Measurements from ENCODE around the gene APOBEC3F.
A peak's percentile ranks its signal among the peaks of the same experiment; 100 is the strongest.
"Not testable (repeated sequence)": the region's sequence is repeated elsewhere in the genome, so short reads cannot be mapped to it uniquely, and the experiment has no call there.

Gene APOBEC3F

DNA sequence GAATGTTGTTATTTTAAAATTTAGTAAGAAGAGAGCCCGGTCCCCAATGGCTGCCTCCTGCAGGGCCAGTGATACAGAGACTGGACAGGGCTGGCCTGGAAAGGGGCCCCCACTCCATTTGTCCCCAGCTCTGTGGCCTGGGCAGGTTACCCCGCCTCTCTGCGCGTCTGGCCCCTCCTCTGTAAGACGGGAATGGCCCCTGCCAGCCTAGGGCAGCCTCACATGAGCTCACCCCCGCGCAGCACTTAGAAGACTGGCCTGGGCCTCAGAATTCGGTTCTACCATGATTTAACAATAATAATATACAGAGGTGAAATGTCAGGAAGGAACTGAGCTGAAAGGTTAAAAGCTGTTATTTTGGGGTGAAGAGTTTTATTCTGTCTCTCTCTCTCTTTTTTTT is 37.7 kb downstream of the APOBEC3F start:
- Histone ChIP-seq H3K36me3 (peaks cover 22% of the 10 kb centered on the region; the same call in 1 of the 2 replicates), H3K27me3 (no peaks in the 10 kb centered on the region), H3K9me3 (no peaks in the 10 kb centered on the region), H3K27ac (no peak overlapping the region), H4K20me1 (no peaks in the 10 kb centered on the region), H3K4me3 (no peak overlapping the region), H3K4me1 (peaks cover 38% of the 10 kb centered on the region), H3K4me2 (peak overlapping the region; percentile 97), H3K9ac (0 out of 2 replicates have a peak overlapping the region, but pooled peaks have one; percentile 82)
- TF ChIP-seq Cebpa-rat (IDR thresholded peaks at IDR 0.05) = no peak

DNA sequence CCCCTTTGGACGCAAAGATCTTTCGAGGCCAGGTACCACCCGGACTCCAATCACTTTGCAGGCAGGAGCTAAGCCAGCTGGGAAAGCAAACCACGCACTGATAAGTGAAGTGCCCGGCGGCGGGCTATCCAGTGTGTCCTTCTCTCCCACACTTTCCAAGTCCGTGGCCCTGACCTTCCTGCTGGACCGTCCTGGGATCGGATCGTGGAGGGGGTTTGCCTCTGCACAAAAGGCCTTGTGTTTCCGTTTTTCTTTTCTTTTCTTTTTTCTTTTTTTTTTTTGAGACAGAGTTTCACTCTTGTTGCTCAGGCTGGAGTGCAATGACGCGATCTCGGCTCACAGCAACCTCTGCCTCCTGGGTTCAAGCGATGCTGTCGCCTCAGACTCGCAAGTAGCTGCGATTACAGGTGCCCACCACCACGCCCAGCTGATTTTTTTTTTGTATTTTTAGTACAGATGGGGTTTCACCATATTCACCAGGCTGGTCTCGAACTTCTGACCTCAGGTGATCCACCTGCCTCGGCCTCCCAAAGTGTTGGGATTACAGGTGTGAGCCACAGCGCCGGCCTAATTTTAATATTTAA is 38.5 kb downstream of the APOBEC3F start:
- H3K27me3 ChIP-seq, H3K4me2 ChIP-seq, H3K9ac ChIP-seq, H3K4me3 ChIP-seq, H3K27ac ChIP-seq, H4K20me1 ChIP-seq, H3K9me3 ChIP-seq: not testable (repeated sequence)
- peaks cover 27% of the 10 kb centered on the region; the same call in 1 of the 2 replicates for H3K36me3 ChIP-seq
- peaks cover 34% of the 10 kb centered on the region for H3K4me1 ChIP-seq

DNA sequence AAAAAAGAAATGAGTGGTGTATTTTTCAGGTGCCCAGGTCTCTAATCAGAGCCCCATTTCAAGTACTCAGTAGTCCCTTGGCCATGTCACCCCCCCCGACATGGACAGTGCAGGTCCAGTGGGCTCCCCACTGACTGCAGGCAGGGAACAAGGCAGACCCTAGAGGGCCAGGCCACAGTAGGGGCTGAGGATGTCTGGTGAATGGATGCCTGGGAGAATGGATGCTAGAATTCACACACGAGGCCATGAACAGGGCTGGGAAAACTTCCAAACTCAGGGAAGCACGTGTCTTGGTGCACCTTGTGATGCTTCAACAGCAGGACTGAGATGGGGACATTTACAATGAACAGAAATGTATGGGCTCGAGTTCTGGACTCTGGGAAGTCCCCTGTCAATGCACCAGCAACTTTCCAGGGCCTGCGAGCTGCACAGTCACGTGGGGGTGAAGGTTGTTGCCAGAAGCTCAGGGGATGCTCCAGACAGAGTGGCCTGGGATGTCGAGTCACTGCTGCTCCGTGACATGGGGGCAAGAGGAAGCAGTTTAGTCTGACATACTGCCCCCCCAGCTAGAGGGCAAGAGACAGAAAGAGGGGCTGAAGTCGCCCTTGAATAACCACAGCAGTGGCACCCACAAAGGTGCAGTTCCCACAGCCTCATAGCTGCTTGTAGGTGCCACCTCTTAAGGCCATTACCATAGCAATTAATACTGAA is 39.5 kb downstream of the APOBEC3F start:
- no peak overlapping the region for H3K27ac ChIP-seq
- H3K9ac ChIP-seq = no peak overlapping the region
- H3K4me2 ChIP-seq = no peak overlapping the region
- H3K4me3 ChIP-seq = no peak overlapping the region
- peaks cover 34% of the 10 kb centered on the region for H3K4me1 ChIP-seq
- peaks cover 27% of the 10 kb centered on the region; the same call in 1 of the 2 replicates for H3K36me3 ChIP-seq
- no peaks in the 10 kb centered on the region for H4K20me1 ChIP-seq
- no peak for TF ChIP-seq Cebpa-rat (IDR thresholded peaks at IDR 0.05)
- no peaks in the 10 kb centered on the region for H3K9me3 ChIP-seq
- no peaks in the 10 kb centered on the region for H3K27me3 ChIP-seq

DNA sequence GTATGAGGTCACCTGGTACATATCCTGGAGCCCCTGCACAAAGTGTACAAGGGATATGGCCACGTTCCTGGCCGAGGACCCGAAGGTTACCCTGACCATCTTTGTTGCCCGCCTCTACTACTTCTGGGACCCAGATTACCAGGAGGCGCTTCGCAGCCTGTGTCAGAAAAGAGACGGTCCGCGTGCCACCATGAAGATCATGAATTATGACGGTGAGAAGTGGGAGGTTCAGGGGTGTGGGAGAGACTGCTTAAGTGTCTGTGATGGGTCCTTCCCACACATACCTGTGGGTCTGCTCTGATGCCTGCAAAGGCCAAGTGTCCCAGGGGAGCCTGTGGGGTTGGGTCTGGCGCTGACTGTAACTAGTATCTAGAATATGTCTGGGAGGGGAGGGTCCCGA is 40.4 kb downstream of the APOBEC3F start:
- Histone ChIP-seq H3K36me3 (peaks cover 27% of the 10 kb centered on the region; the same call in 1 of the 2 replicates), H3K27ac (no peak overlapping the region), H3K9me3 (no peaks in the 10 kb centered on the region), H4K20me1 (no peaks in the 10 kb centered on the region), H3K9ac (no peak overlapping the region), H3K4me2 (0 out of 2 replicates have a peak overlapping the region, but pooled peaks have one; percentile 14), H3K27me3 (no peaks in the 10 kb centered on the region), H3K4me1 (peaks cover 34% of the 10 kb centered on the region), H3K4me3 (no peak overlapping the region)
- TF ChIP-seq Cebpa-rat (IDR thresholded peaks at IDR 0.05) = no peak

DNA sequence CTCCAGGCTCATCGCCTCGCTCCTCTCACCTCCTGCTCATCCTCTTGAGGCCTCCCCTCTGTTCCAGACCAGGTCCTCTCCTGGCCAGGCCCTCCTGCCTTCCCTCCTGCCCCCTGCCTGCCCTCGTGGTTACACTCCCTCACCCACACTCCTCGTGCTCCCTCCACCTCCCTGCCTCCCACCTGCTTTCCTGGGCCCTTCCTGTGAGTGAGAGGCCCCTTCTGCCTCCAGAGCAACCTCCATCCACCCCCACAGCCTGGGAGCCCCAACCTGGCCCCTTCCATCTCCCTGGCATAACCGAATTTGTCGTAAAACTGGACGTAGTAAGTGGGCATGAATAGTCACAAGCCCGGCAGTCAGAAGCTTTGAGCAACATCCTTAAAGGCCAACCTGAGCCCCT is 40.9 kb downstream of the APOBEC3F start:
- no peak overlapping the region for H3K4me3 ChIP-seq
- H3K27ac ChIP-seq = no peak overlapping the region
- no peak overlapping the region for H3K4me2 ChIP-seq
- no peak overlapping the region for H3K9ac ChIP-seq
- H3K27me3 ChIP-seq = no peaks in the 10 kb centered on the region
- peaks cover 30% of the 10 kb centered on the region; the same call in 1 of the 2 replicates for H3K36me3 ChIP-seq
- H3K9me3 ChIP-seq = no peaks in the 10 kb centered on the region
- H4K20me1 ChIP-seq = no peaks in the 10 kb centered on the region
- H3K4me1 ChIP-seq = peaks cover 34% of the 10 kb centered on the region
- no peak for TF ChIP-seq Cebpa-rat (IDR thresholded peaks at IDR 0.05)

DNA sequence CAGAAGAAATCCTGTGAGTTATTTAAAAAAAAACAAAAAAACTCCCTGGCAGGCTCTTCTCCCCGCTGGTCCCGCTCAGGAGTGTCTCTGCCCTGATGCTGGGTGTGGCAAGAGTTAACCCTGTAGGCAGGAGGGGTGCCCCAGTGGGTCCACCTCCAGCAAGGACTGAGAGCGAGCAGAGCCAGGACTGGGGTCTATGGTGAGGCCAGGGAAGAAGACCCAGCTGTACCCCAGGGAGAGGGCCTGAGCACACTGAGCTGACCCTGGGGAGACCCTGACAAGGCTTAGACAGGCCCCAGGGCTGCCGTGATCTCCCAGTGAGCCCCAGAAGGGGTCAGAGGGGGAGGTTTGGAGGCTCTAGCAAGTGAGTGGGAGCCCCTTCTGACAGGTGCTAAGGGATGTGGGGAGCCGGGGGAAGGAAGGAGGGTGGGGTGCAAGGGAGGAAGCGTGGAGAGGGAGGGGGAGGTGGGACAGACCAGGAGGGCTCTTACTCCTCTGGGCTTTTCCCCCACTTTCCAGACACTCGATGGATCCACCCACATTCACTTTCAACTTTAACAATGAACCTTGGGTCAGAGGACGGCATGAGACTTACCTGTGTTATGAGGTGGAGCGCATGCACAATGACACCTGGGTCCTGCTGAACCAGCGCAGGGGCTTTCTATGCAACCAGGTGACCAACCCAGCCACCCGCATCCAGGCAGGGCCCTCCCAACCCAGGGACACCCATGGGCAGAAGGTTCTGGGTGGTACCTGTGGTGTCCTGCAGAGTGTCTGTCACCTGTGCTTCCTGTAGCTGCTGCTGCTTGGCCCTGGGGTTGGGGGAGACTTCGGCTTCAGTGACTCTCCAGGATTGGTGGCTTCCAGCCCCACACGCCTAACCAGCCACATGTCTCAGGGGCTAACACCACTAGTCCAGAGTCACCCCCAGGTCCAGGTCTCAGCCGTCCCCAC is 42.8 kb downstream of the APOBEC3F start:
- no peak for TF ChIP-seq Cebpa-rat (IDR thresholded peaks at IDR 0.05)
- H3K36me3 ChIP-seq = peaks cover 30% of the 10 kb centered on the region; the same call in 1 of the 2 replicates
- H3K9ac ChIP-seq = no peak overlapping the region
- peak overlapping the region; percentile 7; the same call in 1 of the 2 replicates for H3K4me2 ChIP-seq
- no peaks in the 10 kb centered on the region for H3K9me3 ChIP-seq
- 0 out of 2 replicates have a peak overlapping the region, but pooled peaks have one; percentile 12 for H3K27ac ChIP-seq
- no peaks in the 10 kb centered on the region for H4K20me1 ChIP-seq
- H3K27me3 ChIP-seq = no peaks in the 10 kb centered on the region
- no peak overlapping the region for H3K4me3 ChIP-seq
- peaks cover 22% of the 10 kb centered on the region for H3K4me1 ChIP-seq

DNA sequence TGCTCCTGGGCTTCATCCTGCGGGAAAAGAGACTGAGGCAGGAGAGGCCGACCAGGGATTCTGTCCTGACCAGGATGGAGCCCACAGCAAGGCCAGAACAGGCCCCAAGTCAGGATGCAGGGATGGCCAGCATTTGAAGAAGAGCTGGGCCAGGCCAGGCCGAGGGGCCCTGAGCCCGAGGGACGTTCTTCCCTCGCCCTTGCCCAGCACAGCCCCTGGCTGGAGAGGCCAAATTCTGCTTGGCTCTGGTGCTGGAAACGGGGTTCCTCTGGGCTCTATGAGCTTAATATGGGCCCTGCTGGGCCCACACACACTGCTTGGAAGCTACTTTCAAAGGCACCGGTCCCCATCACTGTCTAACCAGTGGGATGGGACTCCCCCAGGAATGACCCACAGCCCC is 44.0 kb downstream of the APOBEC3F start:
- no peak overlapping the region for H3K4me3 ChIP-seq
- no peaks in the 10 kb centered on the region for H3K27me3 ChIP-seq
- H3K4me2 ChIP-seq = no peak overlapping the region
- peaks cover 25% of the 10 kb centered on the region for H3K4me1 ChIP-seq
- no peak for TF ChIP-seq Cebpa-rat (IDR thresholded peaks at IDR 0.05)
- no peaks in the 10 kb centered on the region for H4K20me1 ChIP-seq
- no peak overlapping the region for H3K9ac ChIP-seq
- peaks cover 30% of the 10 kb centered on the region; the same call in 1 of the 2 replicates for H3K36me3 ChIP-seq
- no peaks in the 10 kb centered on the region for H3K9me3 ChIP-seq
- no peak overlapping the region for H3K27ac ChIP-seq

DNA sequence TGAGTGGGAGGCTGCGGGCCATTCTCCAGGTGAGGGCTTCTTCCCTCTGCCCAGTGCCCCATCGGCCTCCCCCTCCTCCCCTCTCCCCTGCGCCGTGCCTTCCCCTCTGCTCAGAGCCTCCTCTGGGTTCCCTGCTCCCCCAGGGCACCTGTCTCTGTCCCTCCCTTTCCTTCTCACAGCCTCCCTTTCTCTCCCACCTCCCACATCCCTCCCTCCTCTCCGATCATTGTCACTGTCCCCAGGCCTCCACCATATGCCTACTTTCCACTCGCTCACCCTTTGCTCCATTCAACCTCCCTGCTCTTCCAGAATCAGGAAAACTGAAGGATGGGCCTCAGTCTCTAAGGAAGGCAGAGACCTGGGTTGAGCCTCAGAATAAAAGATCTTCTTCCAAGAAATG is 46.4 kb downstream of the APOBEC3F start:
- no peaks in the 10 kb centered on the region for H3K27me3 ChIP-seq
- H3K36me3 ChIP-seq = peaks cover 10% of the 10 kb centered on the region; the same call in 1 of the 2 replicates
- peaks cover 30% of the 10 kb centered on the region for H3K4me1 ChIP-seq
- no peak overlapping the region for H3K27ac ChIP-seq
- no peak for TF ChIP-seq Cebpa-rat (IDR thresholded peaks at IDR 0.05)
- H3K4me2 ChIP-seq = no peak overlapping the region
- H4K20me1 ChIP-seq = no peaks in the 10 kb centered on the region
- no peaks in the 10 kb centered on the region for H3K9me3 ChIP-seq
- H3K4me3 ChIP-seq = no peak overlapping the region
- H3K9ac ChIP-seq = no peak overlapping the region

DNA sequence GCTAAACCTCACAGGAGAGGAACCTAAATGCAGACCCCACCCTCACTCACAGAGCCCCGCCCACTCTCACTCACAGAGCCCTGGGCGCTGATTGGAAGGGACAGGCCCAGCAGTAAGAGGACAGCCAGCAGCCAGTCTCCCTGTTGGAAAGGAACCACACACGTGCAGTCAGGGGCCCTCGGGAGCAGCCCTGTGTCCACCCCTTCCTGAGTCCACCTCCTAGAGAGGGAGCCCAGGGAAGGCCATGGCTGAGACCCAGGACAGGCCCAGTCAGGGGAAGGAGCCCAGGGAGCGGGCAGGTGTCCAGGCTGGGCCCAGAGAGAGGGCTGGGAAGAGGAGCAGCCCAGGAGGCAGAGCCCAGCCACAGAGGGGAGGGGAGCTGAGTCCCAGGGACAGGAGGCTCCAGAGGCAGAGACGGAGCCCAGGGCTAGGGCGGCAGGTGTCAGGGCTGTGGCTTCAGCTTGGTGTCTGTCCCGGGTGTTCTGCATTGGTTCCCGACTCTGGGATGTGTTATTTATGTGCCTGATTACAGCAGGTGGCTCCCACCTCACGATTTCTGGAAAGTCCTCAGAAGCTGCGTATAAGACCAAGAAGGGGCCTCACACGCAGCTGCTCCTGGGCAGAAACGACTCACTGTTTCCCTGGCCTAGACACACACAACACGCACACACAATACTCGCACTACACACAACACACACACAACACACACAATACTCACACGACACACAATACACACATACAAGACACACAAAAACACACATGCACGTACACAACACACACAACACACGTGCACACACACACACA is 47.4 kb downstream of the APOBEC3F start:
- H3K9ac ChIP-seq = no peak overlapping the region
- peaks cover 34% of the 10 kb centered on the region for H3K4me1 ChIP-seq
- H3K9me3 ChIP-seq = no peaks in the 10 kb centered on the region
- H3K4me2 ChIP-seq = no peak overlapping the region
- H3K36me3 ChIP-seq = peaks cover 8% of the 10 kb centered on the region; the same call in 1 of the 2 replicates
- no peak for TF ChIP-seq Cebpa-rat (IDR thresholded peaks at IDR 0.05)
- no peaks in the 10 kb centered on the region for H4K20me1 ChIP-seq
- no peak overlapping the region; the same call in 1 of the 2 replicates for H3K27ac ChIP-seq
- H3K4me3 ChIP-seq = no peak overlapping the region
- H3K27me3 ChIP-seq = no peaks in the 10 kb centered on the region

Measured in BLaER1 (cell line).